ENCODE data around the gene ABHD16A. TPM values are rescaled to one million over a fixed set of nuclear protein-coding genes. Genes with fewer than 3 reads are reported as not detected.

The ABHD16A gene
- total RNA-seq, 4 donors from 2014 or later: 47.3 to 81.4 (median 71.7) TPM

- Histone ChIP-seq H3K27me3 (no peaks in the 10 kb centered on the region), H3K36me3 (peaks cover 0 to 6% of the 10 kb centered on the region in 2 donors), H3K4me1 (peaks cover 34 to 48% of the 10 kb centered on the region in 2 donors), H3K27ac (no peak overlapping the region), H3K9me3 (no peaks in the 10 kb centered on the region), H3K4me3 (replicated peaks in 1 of 3) (peak overlapping the region in 1 of 3 donors; percentile 88)
- no peak for DNase-seq
- intact Hi-C loops (cut with DNase I): no loop called here
- TF ChIP-seq CTCF (IDR thresholded peaks at IDR 0.05): no peak
- TF ChIP-seq POLR2A (IDR thresholded peaks at IDR 0.05): no peak
- 85 to 86% methylated on average over 11 to 13 of the region's 13 CpGs for WGBS, 2 donors
These were observed 44.0 kb downstream of the ABHD16A start for GRCh38 chr6:31658983-31659648.

DNA sequence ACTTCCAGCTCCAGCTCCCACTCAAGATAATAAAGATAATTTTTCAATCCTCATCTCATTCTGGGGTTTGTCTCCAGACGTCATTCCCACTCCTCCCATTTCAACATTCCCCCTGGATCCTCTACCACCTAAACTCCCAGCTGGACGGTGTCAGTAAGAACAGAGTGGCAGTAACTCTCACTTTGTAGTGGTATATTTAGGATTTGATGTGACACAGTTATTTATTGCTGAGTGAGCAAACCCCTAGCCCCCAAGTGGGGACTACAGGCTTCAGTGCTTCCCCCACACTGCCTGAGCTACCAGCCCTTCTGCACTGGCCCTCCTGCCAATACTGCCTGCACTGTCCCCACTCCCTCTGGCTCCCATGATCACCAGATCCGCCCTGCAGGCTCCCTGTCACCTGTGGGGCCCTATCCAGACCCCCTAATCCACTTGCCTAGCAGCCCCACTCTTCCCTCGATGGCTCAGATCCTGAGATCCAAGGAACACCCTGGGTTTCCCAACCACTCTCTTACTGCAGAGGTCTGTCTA lies 44.9 kb downstream of the ABHD16A start:
- 84 to 87% methylated on average over 4 of the region's 4 CpGs for WGBS, 2 donors
- no peak overlapping the region for H3K4me3 ChIP-seq (replicated peaks in 1 of 3)
- intact Hi-C loops (cut with DNase I): no loop called here
- H3K27ac ChIP-seq: no peak overlapping the region
- peaks cover 0 to 6% of the 10 kb centered on the region in 2 donors for H3K36me3 ChIP-seq
- H3K9me3 ChIP-seq: no peaks in the 10 kb centered on the region
- no peaks in the 10 kb centered on the region for H3K27me3 ChIP-seq
- TF ChIP-seq POLR2A (IDR thresholded peaks at IDR 0.05) (no peak), CTCF (IDR thresholded peaks at IDR 0.05) (no peak)
- H3K4me1 ChIP-seq: peaks cover 32 to 43% of the 10 kb centered on the region in 2 donors
- no peak for DNase-seq

GRCh38 chr6:31657406-31658157 lies 45.5 kb downstream of the ABHD16A start:
- Histone ChIP-seq H3K4me3 (replicated peaks in 1 of 3) (no peak overlapping the region), H3K27me3 (no peaks in the 10 kb centered on the region), H3K9me3 (no peaks in the 10 kb centered on the region), H3K27ac (no peak overlapping the region), H3K4me1 (peaks cover 33 to 37% of the 10 kb centered on the region in 2 donors), H3K36me3 (peaks cover 0 to 6% of the 10 kb centered on the region in 2 donors)
- DNase-seq: no peak
- WGBS, 2 donors: 81% methylated on average over 6 of the region's 6 CpGs
- intact Hi-C loops (cut with DNase I): no loop called here
- no peak for TF ChIP-seq POLR2A (IDR thresholded peaks at IDR 0.05)
- TF ChIP-seq CTCF (IDR thresholded peaks at IDR 0.05): no peak

- no peaks in the 10 kb centered on the region for H3K27me3 ChIP-seq
- WGBS, 2 donors: 80 to 82% methylated on average over 8 of the region's 8 CpGs
- no peak for DNase-seq
- H3K36me3 ChIP-seq: no peaks in the 10 kb centered on the region
- H3K4me3 ChIP-seq (replicated peaks in 1 of 3): no peak within 1 kb of the TSS
- intact Hi-C loops (cut with DNase I): no loop called here
- TF ChIP-seq CTCF (IDR thresholded peaks at IDR 0.05) (no peak), POLR2A (IDR thresholded peaks at IDR 0.05) (no peak)
- no peak within 1 kb of the TSS for H3K27ac ChIP-seq
- H3K4me1 ChIP-seq: peaks cover 40% of the 10 kb centered on the region in 2 donors
- no peaks in the 10 kb centered on the region for H3K9me3 ChIP-seq
These were observed 47.5 kb downstream of the ABHD16A start, which contains the start of gene APOM for GRCh38 chr6:31655349-31656237. TSS of gene APOM (plus strand) at chr6:31655894. CDS start at chr6:31655967, 73 bp downstream.
